UCSD-AML1 (cell line): ENCODE results near the gene IL10RB.
A peak's percentile ranks its signal among the peaks of the same experiment; 100 is the strongest.
"Not testable (repeated sequence)": the region's sequence is repeated elsewhere in the genome, so short reads cannot be mapped to it uniquely, and the experiment has no call there.

Experiments used
- DNase-seq: peaks from one replicate; lab custom pipeline; 2025; ENCODE audit not compliant: unreplicated experiment; lab: John Stamatoyannopoulos, UW

Gene IL10RB

DNA sequence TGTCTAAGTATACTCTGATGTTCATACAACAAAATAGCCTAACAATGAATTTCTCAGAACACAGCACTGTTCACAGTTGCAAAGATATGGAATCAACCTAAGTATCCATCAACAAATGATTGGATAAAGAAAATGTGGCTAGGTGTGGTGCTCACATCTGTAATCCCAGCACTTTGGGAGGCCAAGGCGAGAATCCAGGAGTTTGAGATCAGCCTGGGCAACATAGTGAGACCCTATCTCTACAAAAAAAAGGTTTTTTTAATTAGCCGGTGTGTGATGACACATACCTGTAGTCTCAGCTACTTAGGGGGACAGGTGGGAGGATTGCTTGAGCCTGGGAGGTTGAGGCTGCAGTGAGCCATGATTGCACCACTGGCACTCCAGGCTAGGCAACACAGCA, 25.8 kb upstream of the IL10RB start:
- no peak for DNase-seq

DNA sequence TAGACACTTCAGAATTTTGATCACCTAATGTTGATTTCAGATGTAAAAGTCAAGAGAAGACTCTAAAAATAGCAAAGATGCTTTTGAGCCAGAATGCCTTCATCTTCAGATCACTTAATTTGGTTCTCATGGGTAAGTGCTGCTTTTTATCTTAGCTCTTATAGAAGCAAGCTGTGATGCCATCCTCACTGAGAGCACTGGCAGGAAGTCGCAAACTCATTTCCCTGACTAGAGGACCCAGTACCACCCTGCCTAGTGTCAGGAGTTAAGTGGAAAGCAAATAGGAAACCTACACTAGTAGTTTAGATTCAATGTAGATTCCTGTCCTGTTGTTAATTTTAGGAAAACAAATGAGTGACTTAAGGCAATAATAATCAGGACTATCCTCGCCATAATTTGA, 24.3 kb upstream of the IL10RB start:
- no peak for DNase-seq

DNA sequence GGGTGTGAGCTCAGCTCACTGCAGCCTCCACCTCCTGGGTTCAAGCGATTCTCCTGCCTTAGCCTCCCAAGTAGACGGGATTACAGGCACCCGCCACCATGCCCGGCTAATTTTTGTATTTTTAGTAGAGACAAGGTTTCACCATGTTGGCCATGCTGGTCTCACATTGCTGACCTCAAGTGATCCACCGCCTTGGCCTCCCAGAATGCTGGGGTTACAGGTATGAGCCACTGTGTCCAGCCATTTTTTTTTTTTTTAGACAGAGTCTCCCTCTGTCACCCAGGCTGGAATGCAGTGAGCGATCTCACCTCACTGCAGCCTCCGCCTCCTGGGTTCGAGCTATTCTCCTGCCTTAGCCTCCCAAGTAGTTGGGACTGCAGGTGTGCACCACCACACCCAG, 23.3 kb upstream of the IL10RB start:
- DNase-seq: not testable (repeated sequence)

DNA sequence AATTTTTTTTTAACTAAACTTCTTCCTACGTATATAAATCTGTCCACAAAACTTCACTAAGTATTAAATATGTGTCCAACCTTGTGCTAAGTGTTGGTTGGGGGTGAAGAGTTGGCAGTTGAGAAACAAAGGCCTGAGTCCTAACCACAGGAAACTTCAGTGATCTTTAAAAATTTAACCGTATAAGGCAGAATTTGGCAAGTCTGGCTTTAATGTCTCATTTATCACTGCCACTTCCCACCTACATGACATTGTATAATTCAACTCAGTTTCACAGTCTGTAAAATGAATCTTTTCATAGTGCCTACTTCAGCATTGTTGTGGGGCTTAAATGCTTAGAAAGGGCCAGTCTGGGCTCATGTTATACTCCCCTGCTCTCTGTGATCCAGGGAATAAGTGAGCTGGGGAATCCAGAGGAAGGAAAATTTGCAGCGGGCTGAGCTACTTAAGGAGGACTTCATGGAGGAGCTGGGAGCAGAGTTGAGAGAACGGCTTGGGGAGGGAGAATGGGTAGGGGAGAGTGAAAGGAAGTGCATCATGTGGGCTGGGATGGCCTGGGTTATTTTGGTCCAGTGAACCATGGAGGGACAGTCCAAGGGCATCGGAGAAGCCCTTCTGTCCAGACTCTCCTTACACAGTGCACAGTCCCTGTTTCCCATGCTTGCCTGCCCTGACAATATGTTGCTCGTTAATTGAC, 21.9 kb upstream of the IL10RB start:
- DNase-seq: no peak

DNA sequence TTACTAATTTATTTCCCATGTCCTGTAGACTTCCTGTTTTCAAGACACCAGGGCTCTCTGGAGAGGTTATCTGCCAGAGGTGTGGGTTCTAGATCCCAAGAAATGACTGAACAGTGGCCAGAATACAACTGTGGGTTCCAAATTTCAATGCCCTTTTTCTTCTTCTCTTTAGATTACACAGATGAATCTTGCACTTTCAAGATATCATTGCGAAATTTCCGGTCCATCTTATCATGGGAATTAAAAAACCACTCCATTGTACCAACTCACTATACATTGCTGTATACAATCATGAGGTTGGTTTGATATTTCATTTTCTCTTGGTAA, 21.4 kb upstream of the IL10RB start:
- DNase-seq: no peak

DNA sequence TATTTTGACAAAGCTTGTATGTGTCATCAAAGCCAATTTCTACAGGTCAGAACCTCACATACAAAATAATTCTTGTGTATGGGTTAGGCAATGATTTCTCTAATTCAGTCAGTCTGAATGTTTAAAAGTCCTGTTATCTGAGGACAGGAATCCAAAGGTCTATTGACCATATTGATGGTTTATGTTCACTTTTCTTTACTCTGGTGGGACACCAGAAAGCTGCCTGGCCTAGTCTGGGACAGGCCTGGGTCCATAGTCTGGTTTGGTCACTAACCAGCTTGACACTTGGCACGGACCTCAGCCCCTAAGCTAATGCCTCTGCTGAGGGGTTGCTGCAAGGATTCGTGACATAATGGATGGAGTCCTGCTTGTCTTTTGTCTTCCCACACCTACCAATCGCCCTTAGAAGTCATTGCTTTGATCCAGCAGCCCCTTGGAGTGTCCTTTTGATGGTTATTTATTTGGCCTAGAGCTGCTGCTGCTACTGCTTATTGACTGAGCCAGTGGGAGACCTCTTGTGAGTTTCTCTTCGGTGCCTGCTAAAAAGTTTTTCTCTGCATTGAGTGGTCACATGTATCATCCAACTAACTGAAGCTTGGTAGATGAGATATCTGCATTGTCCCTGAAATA, 20.8 kb upstream of the IL10RB start:
- DNase-seq: no peak

DNA sequence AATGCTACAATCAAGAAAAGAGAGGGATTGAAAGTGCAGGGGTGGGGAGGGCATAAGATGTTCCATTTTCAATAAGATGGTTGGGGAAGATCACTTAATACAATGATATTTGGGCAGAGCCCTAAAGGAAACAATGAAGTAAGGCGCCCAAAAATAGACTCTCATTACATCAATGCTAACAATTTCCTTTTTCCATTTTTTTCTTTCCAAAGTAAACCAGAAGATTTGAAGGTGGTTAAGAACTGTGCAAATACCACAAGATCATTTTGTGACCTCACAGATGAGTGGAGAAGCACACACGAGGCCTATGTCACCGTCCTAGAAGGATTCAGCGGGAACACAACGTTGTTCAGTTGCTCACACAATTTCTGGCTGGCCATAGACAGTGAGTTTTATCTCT, 19.7 kb upstream of the IL10RB start:
- no peak for DNase-seq

DNA sequence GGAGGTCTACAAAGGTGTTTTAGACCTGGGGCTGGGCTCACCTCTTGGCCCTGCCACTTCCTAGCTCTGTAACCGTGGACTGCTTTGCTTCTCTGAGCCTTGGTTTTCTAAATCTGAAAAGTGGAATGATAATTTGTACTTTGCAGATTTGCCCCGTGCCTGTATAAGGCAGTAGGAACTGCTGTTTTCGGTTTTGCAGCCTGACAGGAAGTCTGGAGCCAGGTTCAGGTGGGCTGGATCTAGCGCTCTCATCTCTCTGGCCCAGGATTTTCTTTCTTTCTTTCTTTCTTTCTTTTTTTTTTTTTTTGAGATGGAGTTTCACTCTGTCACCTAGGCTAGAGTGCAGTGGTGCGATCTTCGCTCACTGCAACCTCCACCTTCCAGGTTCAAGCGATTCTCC, 19.2 kb upstream of the IL10RB start:
- no peak for DNase-seq

DNA sequence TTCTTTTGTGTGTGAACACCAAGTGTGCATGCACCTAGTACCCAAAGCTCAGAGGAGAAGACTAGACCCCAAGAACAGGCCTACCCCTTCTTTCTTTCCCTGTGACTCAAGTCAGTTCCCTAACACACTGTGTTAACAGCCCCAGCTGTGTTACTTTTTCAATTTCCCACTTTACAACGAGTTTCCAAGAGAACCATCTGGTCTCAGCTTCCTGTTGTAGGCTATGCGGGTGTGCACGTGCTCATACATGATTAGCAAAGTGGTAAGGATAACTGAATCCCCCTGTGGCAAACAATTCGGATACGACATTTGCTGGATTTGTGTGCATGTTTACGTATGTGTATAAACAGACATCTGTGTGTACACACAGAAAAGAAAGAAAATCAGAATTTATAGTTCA, 18.6 kb upstream of the IL10RB start:
- no peak for DNase-seq

DNA sequence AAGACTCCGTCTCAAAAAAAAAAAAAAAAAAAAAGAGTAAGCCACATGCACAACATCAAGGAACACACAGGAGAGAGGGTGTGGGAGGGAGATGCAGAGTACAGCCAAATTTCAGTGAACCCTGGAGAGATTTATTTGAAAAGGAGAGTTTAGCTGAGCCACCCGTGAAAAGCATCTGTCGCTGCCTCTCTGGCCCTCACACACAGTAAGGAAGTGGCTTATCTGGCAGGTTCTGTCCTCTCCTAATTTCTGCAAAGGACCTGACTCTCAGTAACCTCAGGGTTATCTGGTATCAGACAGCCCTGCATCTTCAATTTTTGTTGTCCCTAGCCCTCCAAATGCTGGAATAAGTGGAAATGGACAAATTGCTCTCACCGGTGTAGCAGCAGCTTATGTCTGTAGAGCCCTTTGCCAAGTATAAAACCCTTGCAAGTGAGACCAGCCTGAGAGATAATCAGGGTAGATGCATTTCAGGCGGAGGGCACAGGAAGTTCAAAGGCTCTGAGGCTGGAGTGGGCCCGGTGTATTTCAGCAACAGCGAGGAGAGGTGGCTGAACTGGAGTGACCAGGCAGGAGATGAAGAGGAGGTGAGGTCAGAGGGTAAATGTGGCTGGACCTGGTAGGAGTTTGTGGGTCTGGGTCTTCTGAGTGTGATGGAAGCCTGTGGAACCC, 16.7 kb upstream of the IL10RB start:
- DNase-seq: no peak

DNA sequence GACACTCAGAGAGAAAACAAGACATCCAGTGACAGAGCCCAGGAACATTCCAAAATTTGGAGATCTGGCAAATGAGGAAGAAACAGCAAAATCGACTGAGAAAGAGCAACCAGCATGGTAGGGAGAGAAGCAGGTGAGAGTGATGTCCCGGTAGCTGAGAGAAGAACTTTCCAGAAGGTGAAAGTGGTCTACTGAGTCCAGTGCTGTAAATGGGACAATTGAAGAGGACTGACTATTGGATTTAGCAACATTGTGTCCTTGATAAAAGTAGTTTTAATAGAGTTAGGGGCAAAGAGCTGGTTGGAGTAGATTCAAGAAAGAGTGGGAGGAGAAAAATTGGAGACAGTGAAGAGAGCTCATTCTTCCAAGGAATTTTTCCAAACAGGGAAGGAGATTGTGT, 15.0 kb upstream of the IL10RB start:
- no peak for DNase-seq

DNA sequence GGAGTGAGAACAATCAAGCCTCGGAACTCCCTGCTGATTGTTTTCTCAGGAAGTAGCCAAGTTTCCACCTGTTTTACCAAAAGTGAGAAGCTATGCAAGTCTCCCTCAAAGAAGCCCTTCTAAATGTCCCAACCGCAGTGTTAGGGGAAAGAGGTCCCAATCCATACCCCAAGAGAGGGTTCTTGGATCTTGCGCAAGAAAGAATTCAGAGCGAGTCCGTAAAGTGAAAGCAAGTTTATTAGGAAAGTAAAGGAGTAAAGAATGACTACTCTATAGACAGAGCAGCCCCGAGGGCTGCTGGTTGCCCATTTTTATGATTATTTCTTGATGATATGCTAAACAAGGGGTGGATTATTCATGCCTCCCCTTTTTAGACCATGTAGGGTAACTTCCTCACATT, 12.8 kb upstream of the IL10RB start:
- DNase-seq: not testable (repeated sequence)

DNA sequence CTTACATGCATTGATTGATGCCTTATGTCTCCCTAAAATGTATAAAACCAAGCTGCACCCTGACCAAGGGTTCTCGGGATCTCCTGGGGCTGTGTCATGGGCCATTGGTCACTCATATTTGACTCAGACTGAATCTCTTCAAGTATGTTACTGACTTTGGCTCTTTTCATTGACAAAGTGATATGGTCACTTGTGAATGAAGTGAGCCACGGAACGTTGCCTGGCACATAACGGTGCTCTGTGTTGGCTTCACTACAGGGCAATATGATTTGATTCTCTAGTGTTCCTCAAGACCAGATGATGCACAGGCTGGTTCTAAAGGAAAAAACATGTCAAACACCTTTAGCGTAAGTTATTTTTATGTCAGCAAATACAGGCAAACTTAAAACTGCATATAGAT, 11.4 kb upstream of the IL10RB start:
- no peak for DNase-seq

DNA sequence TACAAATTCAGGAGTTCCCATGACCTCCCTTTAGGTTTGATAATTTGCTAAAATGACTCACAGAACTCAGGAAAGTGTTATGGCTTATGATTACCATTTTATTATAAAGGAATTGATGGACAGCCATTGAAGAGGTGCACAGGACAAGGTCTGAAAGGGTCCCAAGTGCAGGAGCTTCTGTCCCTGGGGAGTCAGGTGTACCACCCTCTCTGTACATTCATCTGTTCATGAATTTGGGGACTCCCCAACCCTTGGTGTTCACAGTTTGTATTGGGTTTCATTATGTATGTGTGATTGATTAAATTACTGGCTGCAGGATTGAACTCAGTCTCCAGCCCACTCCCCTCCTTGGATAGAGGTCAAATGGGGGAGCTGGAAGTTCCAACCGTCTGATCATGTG, 10.8 kb upstream of the IL10RB start:
- DNase-seq: no peak

DNA sequence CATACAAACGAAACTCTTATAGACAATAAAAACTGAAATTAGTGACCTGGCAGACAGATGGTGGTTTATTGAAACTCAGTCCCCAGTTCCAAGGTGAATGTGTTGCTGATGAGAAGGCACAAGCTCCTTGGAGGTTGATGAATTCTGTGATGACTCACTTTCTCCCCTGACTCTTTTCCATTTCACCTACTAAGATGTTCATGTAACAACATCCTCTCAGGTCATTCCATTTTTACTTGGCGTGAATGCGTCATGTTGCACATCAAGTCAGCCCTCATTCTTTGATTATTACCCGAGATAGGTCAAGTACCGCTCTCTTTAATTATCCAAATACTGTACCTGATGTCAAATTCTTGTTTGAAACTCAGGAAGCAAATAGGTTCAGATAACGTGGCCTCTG, 10.1 kb upstream of the IL10RB start:
- no peak for DNase-seq

DNA sequence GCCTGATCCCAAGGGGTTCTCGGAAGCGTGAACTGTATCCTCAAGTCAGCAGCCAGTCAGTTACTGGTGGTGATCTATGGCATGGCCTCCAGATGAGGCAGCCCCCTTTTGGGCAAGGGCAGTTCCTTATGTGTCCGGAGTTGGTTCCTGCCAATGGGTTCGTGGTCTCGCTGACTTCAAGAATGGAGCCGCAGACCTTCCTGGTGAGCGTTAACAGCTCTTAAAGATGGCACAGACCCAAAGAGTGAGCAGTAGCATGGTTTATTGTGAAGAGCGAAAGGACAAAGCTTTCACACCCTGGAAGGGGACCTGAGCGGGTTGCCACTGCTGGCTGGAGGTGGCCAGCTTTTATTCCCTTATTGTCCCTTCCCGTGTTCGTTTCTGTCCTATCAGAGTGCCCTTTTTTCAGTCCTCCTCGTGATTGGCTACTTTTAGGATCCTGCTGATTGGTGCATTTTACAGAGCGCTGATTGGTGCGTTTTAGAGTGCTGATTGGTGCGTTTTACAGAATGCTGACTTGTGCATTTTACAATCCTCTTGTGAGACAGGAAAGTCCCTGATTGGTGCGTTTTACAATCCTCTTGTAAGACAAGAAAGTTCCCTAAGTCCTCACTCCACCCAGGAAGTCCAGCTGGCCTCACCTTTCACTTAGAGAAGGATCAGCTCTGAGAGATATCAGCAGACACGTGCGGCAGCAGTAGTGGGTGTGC, 8.9 kb upstream of the IL10RB start:
- DNase-seq: no peak

DNA sequence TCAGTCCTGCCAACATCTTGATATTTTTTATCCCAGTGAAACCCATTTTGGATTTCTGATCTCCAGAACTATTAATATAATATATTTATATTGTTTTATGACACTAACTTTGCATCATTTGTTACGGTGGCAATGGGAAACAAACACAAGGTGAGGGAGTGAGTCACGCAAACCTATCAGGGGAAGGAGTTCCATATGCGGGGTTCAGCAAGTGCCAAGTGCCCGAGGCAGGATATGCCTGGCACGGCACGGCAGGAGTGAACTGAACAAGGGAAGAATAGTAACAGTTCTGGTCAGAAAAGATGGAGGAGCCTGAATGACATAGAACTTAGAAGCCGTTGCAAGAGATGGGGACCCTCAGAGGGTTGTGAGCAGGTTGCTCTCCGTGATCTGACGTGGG, 7.7 kb upstream of the IL10RB start:
- DNase-seq: no peak

DNA sequence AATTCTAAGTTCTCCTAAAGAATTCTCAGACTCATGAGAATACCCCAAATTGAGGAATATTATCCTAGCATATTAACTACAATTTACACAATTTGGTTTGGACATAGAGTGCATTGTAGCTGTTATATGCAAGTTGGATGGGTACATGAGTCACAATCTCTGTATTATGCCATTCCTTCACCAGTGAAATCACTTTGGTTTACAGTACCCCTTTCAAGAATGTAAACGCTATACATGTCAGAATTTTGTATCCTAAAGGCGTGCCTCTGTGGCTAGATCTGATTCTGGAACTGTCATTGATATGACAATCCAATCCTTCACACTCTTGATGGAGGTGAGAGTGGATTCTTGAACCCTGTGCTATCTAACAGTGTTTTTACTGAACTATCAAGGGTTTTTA, 6.7 kb upstream of the IL10RB start:
- DNase-seq: no peak

DNA sequence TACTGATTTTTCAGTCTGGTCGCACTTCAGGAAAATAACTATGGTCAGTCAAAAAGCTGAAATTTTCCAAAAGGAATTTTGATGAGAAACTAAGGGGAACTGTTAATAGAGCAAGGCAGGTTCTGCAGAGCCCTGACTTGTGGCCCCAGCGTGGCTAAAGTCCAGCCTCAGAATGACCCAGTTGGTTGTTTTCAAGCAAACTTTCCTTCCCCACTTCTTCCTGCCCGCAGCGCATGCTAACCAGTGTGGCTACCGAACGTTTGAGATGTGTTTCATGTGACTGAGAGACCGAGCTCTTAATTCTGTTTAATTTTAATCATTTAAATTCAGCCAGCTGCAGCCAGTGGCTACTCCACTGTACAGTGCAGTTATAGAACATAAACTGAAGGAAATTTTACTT, 6.2 kb upstream of the IL10RB start:
- DNase-seq: no peak

DNA sequence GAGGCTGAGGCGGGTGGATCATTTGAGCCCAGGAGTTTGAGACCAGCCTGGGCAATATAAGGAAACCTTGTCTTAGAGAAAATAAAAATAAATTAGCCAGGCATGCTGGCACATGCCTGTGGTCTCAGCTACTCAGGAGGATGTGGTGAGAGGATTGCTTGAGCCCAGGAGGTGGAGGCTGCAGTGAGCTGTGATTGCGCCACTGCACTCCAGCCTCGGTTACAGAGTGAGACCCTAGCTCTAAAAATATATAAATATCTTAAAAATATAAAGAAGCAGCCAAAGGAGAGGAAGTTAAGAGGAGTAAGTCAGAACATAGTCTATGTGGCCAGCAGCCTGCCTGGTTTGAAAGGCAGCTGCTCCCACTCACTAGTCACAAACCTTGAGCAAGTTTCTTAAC, 4.5 kb upstream of the IL10RB start:
- DNase-seq: peak; percentile 42

DNA sequence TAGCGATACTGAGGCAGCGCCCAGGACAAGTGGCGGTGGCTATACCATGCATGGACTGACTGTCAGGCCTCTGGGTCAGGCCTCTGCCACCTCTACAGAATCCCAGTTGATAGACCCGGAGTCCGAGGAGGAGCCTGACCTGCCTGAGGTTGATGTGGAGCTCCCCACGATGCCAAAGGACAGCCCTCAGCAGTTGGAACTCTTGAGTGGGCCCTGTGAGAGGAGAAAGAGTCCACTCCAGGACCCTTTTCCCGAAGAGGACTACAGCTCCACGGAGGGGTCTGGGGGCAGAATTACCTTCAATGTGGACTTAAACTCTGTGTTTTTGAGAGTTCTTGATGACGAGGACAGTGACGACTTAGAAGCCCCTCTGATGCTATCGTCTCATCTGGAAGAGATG, 3.2 kb upstream of the IL10RB start:
- no peak for DNase-seq

DNA sequence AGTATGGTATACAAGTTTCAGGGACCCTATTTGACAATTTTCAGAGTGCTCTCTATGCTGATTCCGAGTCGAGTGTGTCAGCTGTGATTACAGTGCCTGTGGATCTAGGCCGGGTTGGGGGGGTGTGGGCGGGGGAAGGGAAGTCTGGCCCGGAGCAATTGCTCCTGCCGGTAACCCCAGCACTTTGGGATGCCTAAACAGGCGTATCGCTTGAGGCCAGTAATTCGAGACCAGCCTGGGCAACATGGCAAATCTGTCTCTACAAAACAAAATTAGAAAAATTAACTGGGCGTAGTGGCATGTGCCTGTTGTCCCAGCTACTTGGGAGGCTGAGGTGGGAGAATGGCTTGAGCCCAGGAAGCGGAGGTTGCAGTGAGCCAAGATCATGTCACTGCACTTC, 1.6 kb upstream of the IL10RB start:
- DNase-seq: no peak
